Effector memory CD8-positive, alpha-beta T cell (primary cell): ENCODE results near the gene ARSD.
A peak's percentile ranks its signal among the peaks of the same experiment; 100 is the strongest.
"Not testable (repeated sequence)": the region's sequence is repeated elsewhere in the genome, so short reads cannot be mapped to it uniquely, and the experiment has no call there.

Source experiments
- ATAC-seq: fragments of 150-1000 bp; cut with Tn5 transposase; replicated peaks from 2 replicates; pipeline ENCODE4 v1.10.0; 2021; ENCODE audit warnings: mild to moderate bottlenecking, moderate library complexity
- DNase-seq, 3 experiments: peaks; one replicate each; pipeline ENCODE4 v3.0.0; 2021
- H3K27ac Mint-ChIP-seq, 2 donors: one replicate each; pipeline ENCODE4 v1.8.0; 2022; ENCODE audit warnings: mild to moderate bottlenecking in 2 of 2, mixed read lengths in 2 of 2, moderate library complexity in 2 of 2
- H3K27me3 Mint-ChIP-seq, 2 donors: one replicate each; pipeline ENCODE4 v1.8.0; 2022; ENCODE audit warnings: mixed read lengths in 2 of 2
- H3K36me3 Mint-ChIP-seq: one replicate; pipeline ENCODE4 v1.8.0; 2022; ENCODE audit warnings: mild to moderate bottlenecking, moderate library complexity, mixed read lengths; ENCODE audit not compliant: insufficient read depth
- H3K4me1 Mint-ChIP-seq, 2 donors: one replicate each; pipeline ENCODE4 v1.8.0; 2022; ENCODE audit warnings: low read depth in 2 of 2, mixed read lengths in 2 of 2
- H3K4me3 Mint-ChIP-seq, 2 donors: one replicate each; pipeline ENCODE4 v1.8.0; 2022; ENCODE audit warnings: mild to moderate bottlenecking in 2 of 2, mixed read lengths in 2 of 2, moderate library complexity in 2 of 2
- H3K9me3 Mint-ChIP-seq, 2 donors: one replicate each; pipeline ENCODE4 v1.8.0; 2022; ENCODE audit warnings: mixed read lengths in 2 of 2

ARSD gene

GRCh38 chrX:2924151-2924550, 5.0 kb downstream of the ARSD start:
- no peaks in the 10 kb centered on the region for H3K4me1 Mint-ChIP-seq
- no peak overlapping the region for H3K4me3 Mint-ChIP-seq
- ATAC-seq (no peak), DNase-seq (no peak)
- H3K9me3 Mint-ChIP-seq = no peaks in the 10 kb centered on the region
- H3K27ac Mint-ChIP-seq = no peak overlapping the region
- H3K36me3 Mint-ChIP-seq = no peaks in the 10 kb centered on the region
- no peaks in the 10 kb centered on the region for H3K27me3 Mint-ChIP-seq

- ATAC-seq = no peak
- DNase-seq = no peak
- Mint-ChIP-seq H3K4me3 (no peak overlapping the region), H3K9me3 (no peaks in the 10 kb centered on the region), H3K27ac (no peak overlapping the region), H3K27me3 (no peaks in the 10 kb centered on the region), H3K4me1 (no peaks in the 10 kb centered on the region), H3K36me3 (no peaks in the 10 kb centered on the region)
Observed at GRCh38 chrX:2921750-2922149, 7.4 kb downstream of the ARSD start.

GRCh38 chrX:2921193-2921592, 7.9 kb downstream of the ARSD start:
- no peak for ATAC-seq
- no peak overlapping the region for H3K27ac Mint-ChIP-seq
- DNase-seq = no peak
- no peaks in the 10 kb centered on the region for H3K27me3 Mint-ChIP-seq
- H3K4me1 Mint-ChIP-seq = no peaks in the 10 kb centered on the region
- H3K9me3 Mint-ChIP-seq = no peaks in the 10 kb centered on the region
- no peaks in the 10 kb centered on the region for H3K36me3 Mint-ChIP-seq
- H3K4me3 Mint-ChIP-seq = no peak overlapping the region

- Mint-ChIP-seq H3K27me3 (no peaks in the 10 kb centered on the region), H3K4me3 (no peak overlapping the region), H3K36me3 (no peaks in the 10 kb centered on the region), H3K4me1 (no peaks in the 10 kb centered on the region), H3K9me3 (no peaks in the 10 kb centered on the region), H3K27ac (no peak overlapping the region)
- ATAC-seq = no peak
- DNase-seq = no peak
Observed at GRCh38 chrX:2917767-2918166, 11.4 kb downstream of the ARSD start.

- Mint-ChIP-seq H3K27ac (no peak overlapping the region), H3K36me3 (no peaks in the 10 kb centered on the region), H3K27me3 (no peaks in the 10 kb centered on the region), H3K4me3 (no peak overlapping the region), H3K9me3 (no peaks in the 10 kb centered on the region), H3K4me1 (peaks cover 0 to 2% of the 10 kb centered on the region in 2 donors)
- no peak for DNase-seq
- ATAC-seq = no peak
Observed at GRCh38 chrX:2913118-2913517, 16.0 kb downstream of the ARSD start.

GRCh38 chrX:2910109-2910508, 19.0 kb downstream of the ARSD start:
- H3K27me3 Mint-ChIP-seq = no peaks in the 10 kb centered on the region
- peaks cover 0 to 2% of the 10 kb centered on the region in 2 donors for H3K4me1 Mint-ChIP-seq
- ATAC-seq = no peak
- no peaks in the 10 kb centered on the region for H3K36me3 Mint-ChIP-seq
- no peaks in the 10 kb centered on the region for H3K9me3 Mint-ChIP-seq
- H3K27ac Mint-ChIP-seq = no peak overlapping the region
- H3K4me3 Mint-ChIP-seq = no peak overlapping the region
- no peak for DNase-seq

- H3K4me1 Mint-ChIP-seq = peaks cover 0 to 2% of the 10 kb centered on the region in 2 donors
- H3K27me3 Mint-ChIP-seq = no peaks in the 10 kb centered on the region
- ATAC-seq = no peak
- H3K9me3 Mint-ChIP-seq = no peaks in the 10 kb centered on the region
- H3K36me3 Mint-ChIP-seq = no peaks in the 10 kb centered on the region
- no peak overlapping the region for H3K4me3 Mint-ChIP-seq
- H3K27ac Mint-ChIP-seq = no peak overlapping the region
- DNase-seq = no peak
Observed at GRCh38 chrX:2908125-2908685, 20.9 kb downstream of the ARSD start.

GRCh38 chrX:2907295-2907694, 21.8 kb downstream of the ARSD start:
- H3K27me3 Mint-ChIP-seq = no peaks in the 10 kb centered on the region
- H3K9me3 Mint-ChIP-seq = peaks cover 0 to 2% of the 10 kb centered on the region in 2 donors
- ATAC-seq = no peak
- H3K36me3 Mint-ChIP-seq = no peaks in the 10 kb centered on the region
- no peak overlapping the region for H3K27ac Mint-ChIP-seq
- peaks cover 0 to 2% of the 10 kb centered on the region in 2 donors for H3K4me1 Mint-ChIP-seq
- DNase-seq = no peak
- no peak overlapping the region for H3K4me3 Mint-ChIP-seq

- no peak overlapping the region for H3K27ac Mint-ChIP-seq
- peaks cover 0 to 2% of the 10 kb centered on the region in 2 donors for H3K9me3 Mint-ChIP-seq
- H3K27me3 Mint-ChIP-seq = no peaks in the 10 kb centered on the region
- H3K36me3 Mint-ChIP-seq = no peaks in the 10 kb centered on the region
- DNase-seq (no peak), ATAC-seq (no peak)
- H3K4me3 Mint-ChIP-seq = no peak overlapping the region
- H3K4me1 Mint-ChIP-seq = peaks cover 3% of the 10 kb centered on the region in 2 donors
Observed at GRCh38 chrX:2903366-2903765, 25.8 kb downstream of the ARSD start.

GRCh38 chrX:2902841-2903240, 26.3 kb downstream of the ARSD start:
- no peak for ATAC-seq
- DNase-seq = no peak
- no peaks in the 10 kb centered on the region for H3K27me3 Mint-ChIP-seq
- no peak overlapping the region for H3K4me3 Mint-ChIP-seq
- no peaks in the 10 kb centered on the region for H3K36me3 Mint-ChIP-seq
- H3K4me1 Mint-ChIP-seq = peaks cover 5% of the 10 kb centered on the region in 2 donors
- H3K27ac Mint-ChIP-seq = no peak overlapping the region
- peaks cover 0 to 2% of the 10 kb centered on the region in 2 donors for H3K9me3 Mint-ChIP-seq

GRCh38 chrX:2901367-2902036, 27.6 kb downstream of the ARSD start:
- ATAC-seq = no peak
- H3K4me3 Mint-ChIP-seq = no peak overlapping the region
- H3K9me3 Mint-ChIP-seq = peaks cover 0 to 2% of the 10 kb centered on the region in 2 donors
- no peaks in the 10 kb centered on the region for H3K36me3 Mint-ChIP-seq
- H3K27ac Mint-ChIP-seq = no peak overlapping the region
- H3K27me3 Mint-ChIP-seq = no peaks in the 10 kb centered on the region
- peaks cover 9% of the 10 kb centered on the region in 2 donors for H3K4me1 Mint-ChIP-seq
- no peak for DNase-seq

GRCh38 chrX:2898846-2899512, 30.2 kb downstream of the ARSD start:
- Mint-ChIP-seq H3K27ac (peak overlapping the region in 1 of 2 donors; percentile 88), H3K4me1 (peaks cover 9% of the 10 kb centered on the region in 2 donors), H3K27me3 (no peaks in the 10 kb centered on the region), H3K9me3 (peaks cover 0 to 2% of the 10 kb centered on the region in 2 donors), H3K4me3 (no peak overlapping the region), H3K36me3 (no peaks in the 10 kb centered on the region)
- no peak for DNase-seq
- no peak for ATAC-seq

- peak; percentile 87 for ATAC-seq
- not testable (repeated sequence) for H3K4me1 Mint-ChIP-seq, H3K9me3 Mint-ChIP-seq, H3K36me3 Mint-ChIP-seq, H3K27me3 Mint-ChIP-seq
- Mint-ChIP-seq H3K27ac (peak overlapping the region; percentile 57 to 88), H3K4me3 (peak overlapping the region; percentile 20 to 49)
- DNase-seq = peak; percentile 20 to 36 (median 27)
Observed at GRCh38 chrX:2897690-2898623, 31.2 kb downstream of the ARSD start.
